H9 (cell line): ENCODE data around the gene BRAT1. TPM values are rescaled to one million over a fixed set of nuclear protein-coding genes. Genes with fewer than 3 reads are reported as not detected.
"Not testable (repeated sequence)": the region's sequence is repeated elsewhere in the genome, so short reads cannot be mapped to it uniquely, and the experiment has no call there.

Experiments used
- DNase-seq: peaks from one replicate; pipeline ENCODE4 v3.0.0-alpha.2; 2017
- H2AFZ ChIP-seq: one replicate; pipeline ENCODE4 v1.6.1; 2013; ENCODE audit warnings: mild to moderate bottlenecking, low read length, control low read depth, moderate library complexity
- H2AK5ac ChIP-seq: 2 replicates; pipeline ENCODE4 v1.6.1; 2013; ENCODE audit warnings: low read length, control low read depth, mixed read lengths; ENCODE audit not compliant: insufficient read length
- H2BK120ac ChIP-seq: one replicate; pipeline ENCODE4 v1.6.1; 2013; ENCODE audit warnings: low read depth, mild to moderate bottlenecking, low read length, control low read depth, inconsistent platforms; ENCODE audit not compliant: poor library complexity, severe bottlenecking
- H2BK12ac ChIP-seq: 2 replicates; pipeline ENCODE4 v1.6.1; 2013; ENCODE audit warnings: low read length, control low read depth, mixed read lengths, low read depth; ENCODE audit not compliant: insufficient read length
- H2BK15ac ChIP-seq: 2 replicates; pipeline ENCODE4 v1.6.1; 2013; ENCODE audit warnings: low read depth, low read length, control low read depth
- H2BK20ac ChIP-seq: one replicate; pipeline ENCODE4 v1.6.1; 2013; ENCODE audit warnings: low read depth, mild to moderate bottlenecking, low read length, control low read depth, inconsistent platforms; ENCODE audit not compliant: poor library complexity, severe bottlenecking
- H2BK5ac ChIP-seq: 2 replicates; pipeline ENCODE4 v1.6.1; 2013; ENCODE audit warnings: low read length, control low read depth, mixed read lengths; ENCODE audit not compliant: insufficient read length
- H3K14ac ChIP-seq: 2 replicates; pipeline ENCODE4 v1.6.1; 2013; ENCODE audit warnings: low read length, control low read depth; ENCODE audit not compliant: insufficient read depth
- H3K18ac ChIP-seq: 2 replicates; pipeline ENCODE4 v1.6.1; 2013; ENCODE audit warnings: low read depth, mild to moderate bottlenecking, mixed read lengths, low read length, control low read depth; ENCODE audit not compliant: insufficient read length
- H3K23ac ChIP-seq: 2 replicates; pipeline ENCODE4 v1.6.1; 2013; ENCODE audit warnings: low read length, control low read depth, mixed read lengths, low read depth; ENCODE audit not compliant: insufficient read length
- H3K23me2 ChIP-seq: 2 replicates; pipeline ENCODE4 v1.6.1; 2013; ENCODE audit warnings: low read depth, mild to moderate bottlenecking, mixed read lengths, low read length, control low read depth; ENCODE audit not compliant: insufficient read length, poor library complexity, severe bottlenecking
- H3K27ac ChIP-seq: 2 replicates; pipeline ENCODE4 v1.5.1; 2013; ENCODE audit warnings: low read length, control low read depth, mixed read lengths, low read depth; ENCODE audit not compliant: insufficient read length
- H3K27me3 ChIP-seq: 2 replicates; pipeline ENCODE4 v1.6.1; 2013; ENCODE audit warnings: low read length, control low read depth, inconsistent platforms; ENCODE audit not compliant: insufficient read depth
- H3K4ac ChIP-seq: 2 replicates; pipeline ENCODE4 v1.6.1; 2013; ENCODE audit warnings: low read depth, mild to moderate bottlenecking, control low read depth, inconsistent platforms, low read length, moderate library complexity
- H3K4me1 ChIP-seq: 2 replicates; pipeline ENCODE4 v1.6.1; 2013; ENCODE audit warnings: low read length, control low read depth, inconsistent platforms; ENCODE audit not compliant: insufficient read depth
- H3K4me2 ChIP-seq: 2 replicates; pipeline ENCODE4 v1.6.1; 2013; ENCODE audit warnings: low read length, control low read depth, mixed read lengths; ENCODE audit not compliant: insufficient read length, insufficient read depth
- H3K56ac ChIP-seq: 2 replicates; pipeline ENCODE4 v1.6.1; 2013; ENCODE audit warnings: low read depth, mild to moderate bottlenecking, mixed read lengths, low read length, control low read depth; ENCODE audit not compliant: insufficient read length
- H3K79me1 ChIP-seq: 2 replicates; pipeline ENCODE4 v1.6.1; 2013; ENCODE audit warnings: low read depth, mild to moderate bottlenecking, moderate library complexity, low read length, control low read depth, inconsistent platforms; ENCODE audit not compliant: insufficient read depth, poor library complexity, severe bottlenecking
- H3K79me2 ChIP-seq: 2 replicates; pipeline ENCODE4 v1.6.1; 2013; ENCODE audit warnings: low read length, control low read depth, inconsistent platforms; ENCODE audit not compliant: insufficient read depth
- H3K9ac ChIP-seq: 2 replicates; pipeline ENCODE4 v1.6.1; 2013; ENCODE audit warnings: low read length, control low read depth, mixed read lengths; ENCODE audit not compliant: insufficient read length; ENCODE audit errors: extremely low read depth
- H3K9me3 ChIP-seq: one replicate; pipeline ENCODE4 v1.6.1; 2013; ENCODE audit warnings: low read depth, low read length, inconsistent platforms; ENCODE audit not compliant: control insufficient read depth
- H3T11ph ChIP-seq: one replicate; pipeline ENCODE4 v1.6.1; 2013; ENCODE audit warnings: mild to moderate bottlenecking, low read length, control low read depth, inconsistent platforms
- H4K20me1 ChIP-seq: one replicate; pipeline ENCODE4 v1.6.1; 2013; ENCODE audit not compliant: control insufficient read depth, insufficient read length, insufficient read depth
- H4K5ac ChIP-seq: 2 replicates; pipeline ENCODE4 v1.6.1; 2013; ENCODE audit warnings: low read depth, mild to moderate bottlenecking, mixed read lengths, low read length, control low read depth; ENCODE audit not compliant: insufficient read length
- H4K8ac ChIP-seq: replicated peaks from 2 replicates; pipeline ENCODE4 v1.6.1; 2013; ENCODE audit warnings: low read length, control low read depth, mixed read lengths, low read depth; ENCODE audit not compliant: insufficient read length
- H4K91ac ChIP-seq: 2 replicates; pipeline ENCODE4 v1.6.1; 2013; ENCODE audit warnings: low read depth, mild to moderate bottlenecking, moderate library complexity, mixed read lengths, low read length, control low read depth; ENCODE audit not compliant: insufficient read length
- H3K27ac Mint-ChIP-seq, 3 experiments: 2 replicates in 2 of 3; 3 replicates in 1 of 3; pipeline ENCODE4 v1.8.0; 2020 to 2021; ENCODE audit warnings: mixed read lengths in 3 of 3, mild to moderate bottlenecking in 1 of 3, moderate library complexity in 1 of 3
- H3K27me3 Mint-ChIP-seq: 2 replicates; pipeline ENCODE4 v1.8.0; 2021; ENCODE audit warnings: low read depth, mild to moderate bottlenecking, moderate library complexity, mixed read lengths
- H3K36me3 Mint-ChIP-seq, 3 experiments: 2 replicates in 2 of 3; 3 replicates in 1 of 3; pipeline ENCODE4 v1.8.0; 2020 to 2021; ENCODE audit warnings: low read depth in 3 of 3, mixed read lengths in 3 of 3; ENCODE audit not compliant: insufficient read depth in 1 of 3
- H3K4me1 Mint-ChIP-seq, 2 experiments: 2 replicates each; pipeline ENCODE4 v1.8.0; 2020; ENCODE audit warnings: mixed read lengths in 2 of 2
- H3K4me3 Mint-ChIP-seq, 2 experiments: 2 replicates in 1 of 2; 3 replicates in 1 of 2; pipeline ENCODE4 v1.8.0; 2020 to 2021; ENCODE audit warnings: mild to moderate bottlenecking in 2 of 2, mixed read lengths in 2 of 2, moderate library complexity in 1 of 2
- H3K9me3 Mint-ChIP-seq, 2 experiments: 2 replicates in 1 of 2; 3 replicates in 1 of 2; pipeline ENCODE4 v1.8.0; 2020; ENCODE audit warnings: mild to moderate bottlenecking in 2 of 2, mixed read lengths in 2 of 2, moderate library complexity in 1 of 2
- WGBS: extraction: QIAGEN DNeasy Blood & Tissue Kit; methylation state at CpG from one replicate; pipeline ENCODE4 v1.1.7; 2013; ENCODE audit warnings: missing lambda C conversion rate, low lambda C conversion rate, mixed read lengths; ENCODE audit not compliant: insufficient read length; ENCODE audit errors: extremely low coverage; 5-methylcytosine and 5-hydroxymethylcytosine counted together
- total RNA-seq: library from RNA; stranded (reverse); gene quantifications from 2 replicates; pipeline ENCODE4 v1.2.1, GENCODE V29; 2021
- TF ChIP-seq, protein P1 (sequence below): fragments of 200-600 bp; sonication (generic); conservative IDR thresholded peaks from 3 replicates; pipeline ENCODE4 v1.8.0; 2021; ENCODE audit warnings: antibody characterized with exemption, mild to moderate bottlenecking

BRAT1 gene
- total RNA-seq, 1 experiment from 2014 or later, result 41.2 TPM

DNA sequence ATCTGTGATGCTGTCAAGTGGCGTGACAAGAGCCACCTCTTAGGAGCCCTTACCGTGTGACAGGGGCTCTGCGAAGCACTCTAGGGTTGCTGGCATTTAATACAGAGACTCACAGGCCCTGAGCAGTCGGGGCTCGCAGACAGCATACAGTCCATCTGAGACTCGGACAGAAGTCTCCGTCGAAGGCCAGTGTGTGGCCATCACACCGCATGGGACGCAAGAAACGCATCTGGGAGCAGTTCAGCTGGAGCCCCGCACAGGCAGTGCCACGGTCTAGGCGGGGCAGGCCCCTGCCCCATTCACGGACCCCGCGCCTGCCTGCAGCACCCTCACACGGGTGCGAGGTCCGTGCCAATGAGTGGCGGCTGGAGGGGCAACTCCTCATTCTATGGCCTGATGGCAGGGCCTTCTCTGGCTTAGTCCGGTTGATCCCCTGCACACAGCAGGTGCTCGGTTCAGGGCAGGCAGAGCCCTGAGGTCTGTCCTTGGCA is 37.1 kb upstream of the BRAT1 start:
- no peak for DNase-seq
- no peak overlapping the region for H3K4ac ChIP-seq
- no peak overlapping the region for H4K8ac ChIP-seq
- H3K36me3 Mint-ChIP-seq, result peaks cover 0 to 6% (median 0%) of the 10 kb centered on the region in 3 experiments; a peak in 3 of 7 replicates
- no peaks in the 10 kb centered on the region for H3K27me3 ChIP-seq
- no peak overlapping the region for H2AFZ ChIP-seq
- H3K4me1 Mint-ChIP-seq, result no peaks in the 10 kb centered on the region
- H3K14ac ChIP-seq, result no peak overlapping the region
- H2BK5ac ChIP-seq, result no peak overlapping the region
- no peak overlapping the region for H2BK20ac ChIP-seq
- no peaks in the 10 kb centered on the region for H3K79me1 ChIP-seq
- no peak overlapping the region for H3K4me3 Mint-ChIP-seq
- no CpG with 5 or more reads among the region's 23 CpGs for WGBS
- TF ChIP-seq, protein P1, sequence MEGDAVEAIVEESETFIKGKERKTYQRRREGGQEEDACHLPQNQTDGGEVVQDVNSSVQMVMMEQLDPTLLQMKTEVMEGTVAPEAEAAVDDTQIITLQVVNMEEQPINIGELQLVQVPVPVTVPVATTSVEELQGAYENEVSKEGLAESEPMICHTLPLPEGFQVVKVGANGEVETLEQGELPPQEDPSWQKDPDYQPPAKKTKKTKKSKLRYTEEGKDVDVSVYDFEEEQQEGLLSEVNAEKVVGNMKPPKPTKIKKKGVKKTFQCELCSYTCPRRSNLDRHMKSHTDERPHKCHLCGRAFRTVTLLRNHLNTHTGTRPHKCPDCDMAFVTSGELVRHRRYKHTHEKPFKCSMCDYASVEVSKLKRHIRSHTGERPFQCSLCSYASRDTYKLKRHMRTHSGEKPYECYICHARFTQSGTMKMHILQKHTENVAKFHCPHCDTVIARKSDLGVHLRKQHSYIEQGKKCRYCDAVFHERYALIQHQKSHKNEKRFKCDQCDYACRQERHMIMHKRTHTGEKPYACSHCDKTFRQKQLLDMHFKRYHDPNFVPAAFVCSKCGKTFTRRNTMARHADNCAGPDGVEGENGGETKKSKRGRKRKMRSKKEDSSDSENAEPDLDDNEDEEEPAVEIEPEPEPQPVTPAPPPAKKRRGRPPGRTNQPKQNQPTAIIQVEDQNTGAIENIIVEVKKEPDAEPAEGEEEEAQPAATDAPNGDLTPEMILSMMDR, result no peak
- no peak overlapping the region for H3T11ph ChIP-seq
- H3K4me1 ChIP-seq, result no peaks in the 10 kb centered on the region
- H2BK120ac ChIP-seq, result no peak overlapping the region
- H3K23ac ChIP-seq, result no peak overlapping the region
- no peak overlapping the region for H3K27ac ChIP-seq
- no peaks in the 10 kb centered on the region for H3K9me3 ChIP-seq
- H3K18ac ChIP-seq, result no peak overlapping the region
- H2AK5ac ChIP-seq, result no peak overlapping the region
- no peak overlapping the region for H2BK15ac ChIP-seq
- H4K20me1 ChIP-seq, result no peaks in the 10 kb centered on the region
- no peak overlapping the region for H4K91ac ChIP-seq
- H3K9ac ChIP-seq, result no peak overlapping the region
- no peak overlapping the region for H2BK12ac ChIP-seq
- H4K5ac ChIP-seq, result no peak overlapping the region
- no peaks in the 10 kb centered on the region for H3K23me2 ChIP-seq
- peak overlapping the region in 2 of 3 experiments; percentile 2 to 21; a peak in 1 of 7 replicates for H3K27ac Mint-ChIP-seq
- no peak overlapping the region for H3K4me2 ChIP-seq
- no peak overlapping the region for H3K56ac ChIP-seq
- H3K9me3 Mint-ChIP-seq, result no peaks in the 10 kb centered on the region
- H3K27me3 Mint-ChIP-seq, result no peaks in the 10 kb centered on the region
- H3K79me2 ChIP-seq, result no peaks in the 10 kb centered on the region

DNA sequence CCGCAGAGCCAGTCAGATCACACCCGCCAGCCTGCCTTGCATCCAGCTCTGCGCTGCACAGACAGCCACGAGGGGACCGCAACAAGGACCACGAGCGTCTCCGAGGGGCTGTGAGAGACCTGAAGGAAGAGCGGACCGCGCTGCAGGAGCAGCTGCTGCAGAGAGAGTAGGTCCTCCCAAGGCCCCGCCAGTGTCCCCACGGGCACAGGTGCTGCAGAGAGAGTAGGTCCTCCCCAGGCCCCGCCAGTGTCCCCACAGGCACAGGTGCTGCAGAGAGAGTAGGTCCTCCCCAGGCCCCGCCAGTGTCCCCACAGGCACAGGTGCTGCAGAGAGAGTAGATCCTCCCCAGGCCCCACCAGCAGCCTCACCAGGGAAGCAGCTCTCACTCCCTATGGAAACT is 34.6 kb upstream of the BRAT1 start:
- not testable (repeated sequence) for H3K4ac ChIP-seq, H2BK120ac ChIP-seq, H2BK15ac ChIP-seq, H3K9ac ChIP-seq, H2AK5ac ChIP-seq, H4K8ac ChIP-seq, H2AFZ ChIP-seq, H3T11ph ChIP-seq, H3K14ac ChIP-seq, H4K20me1 ChIP-seq, H2BK12ac ChIP-seq, H3K9me3 ChIP-seq, H3K56ac ChIP-seq, H3K23me2 ChIP-seq, H4K91ac ChIP-seq, H3K4me1 ChIP-seq, H3K27me3 ChIP-seq, H4K5ac ChIP-seq, H3K18ac ChIP-seq, H3K27ac ChIP-seq, H3K4me3 Mint-ChIP-seq, H3K79me2 ChIP-seq, H3K4me2 ChIP-seq, H3K79me1 ChIP-seq, H2BK5ac ChIP-seq, H3K9me3 Mint-ChIP-seq, H3K27me3 Mint-ChIP-seq, H3K23ac ChIP-seq, DNase-seq, H3K36me3 Mint-ChIP-seq, H2BK20ac ChIP-seq
- H3K4me1 Mint-ChIP-seq, result peaks cover 9 to 19% of the 10 kb centered on the region in 2 experiments
- peak overlapping the region in 2 of 3 experiments; percentile 82 to 94; a peak in 4 of 7 replicates for H3K27ac Mint-ChIP-seq
- no CpG with 5 or more reads among the region's 15 CpGs for WGBS
